Measurements from ENCODE around the gene MBOAT2.

MBOAT2 gene

DNA sequence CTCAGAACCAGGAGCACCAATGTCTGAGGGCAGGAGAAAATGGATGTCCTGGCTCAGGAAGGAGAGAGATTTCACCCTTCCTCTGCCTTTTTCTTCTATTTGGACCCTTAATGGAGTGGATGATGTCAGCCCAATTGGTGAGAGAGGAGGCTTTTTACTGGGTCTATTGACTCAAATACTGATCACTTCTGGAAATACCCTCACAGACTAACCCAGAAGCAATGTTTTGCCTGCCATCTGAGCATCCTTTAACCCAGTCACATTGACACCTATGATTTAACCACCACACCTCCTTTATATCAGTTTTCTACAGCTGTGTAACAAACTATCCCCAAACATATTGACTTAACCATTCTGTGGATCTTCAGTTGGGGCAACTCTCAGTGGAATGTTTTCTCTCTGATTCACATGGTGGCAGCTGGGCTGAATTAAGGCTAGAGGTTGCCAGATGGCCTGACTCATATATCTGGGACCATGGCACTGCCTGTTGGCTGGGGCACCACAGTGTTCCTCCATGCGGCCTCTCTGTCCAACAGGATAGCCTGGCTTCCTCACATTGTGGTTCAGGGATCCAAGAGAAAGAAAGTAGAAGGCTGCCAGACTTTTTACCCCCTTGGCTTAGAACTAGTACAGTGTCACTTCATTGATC, 18.2 kb upstream of the MBOAT2 start:
- Histone ChIP-seq H3K27me3 (ENCODE audit: low read length) (no peaks in the 10 kb centered on the region), H3K9ac (ENCODE audit: low read length) (no peak overlapping the region)

GRCh38 chr2:9020267-9020666, 16.8 kb upstream of the MBOAT2 start:
- no peak overlapping the region for H2AFZ ChIP-seq (ENCODE audit: low read depth, low read length, severe bottlenecking)
- no peak overlapping the region for H3K9ac ChIP-seq (ENCODE audit: low read length)
- H3K36me3 ChIP-seq (ENCODE audit: low read length), result no peaks in the 10 kb centered on the region
- H3K27me3 ChIP-seq (ENCODE audit: low read length), result no peaks in the 10 kb centered on the region
- no peaks in the 10 kb centered on the region for H3F3A ChIP-seq (ENCODE audit: insufficient read depth)
- no peaks in the 10 kb centered on the region for H3K9me2 ChIP-seq (replicated peaks; ENCODE audit: insufficient read depth, low read length)
- no peak overlapping the region for H3K4me3 ChIP-seq (ENCODE audit: insufficient read depth, low read length, poor library complexity, severe bottlenecking)
- no peak overlapping the region for H3K4me2 ChIP-seq (ENCODE audit: low read depth, low read length, poor library complexity, severe bottlenecking)
- H3K79me2 ChIP-seq (ENCODE audit: insufficient read depth, low read length), result no peaks in the 10 kb centered on the region
- H3K9me3 ChIP-seq (ENCODE audit: insufficient read depth, low read length), result no peaks in the 10 kb centered on the region
- TF ChIP-seq EZH2phosphoT487 (conservative IDR thresholded peaks at IDR 0.05; ENCODE audit: low read length) (no peak), CTCF (IDR thresholded peaks at IDR 0.05; ENCODE audit: insufficient read depth, low read length, poor library complexity, severe bottlenecking) (no peak)
- H3K27ac ChIP-seq (ENCODE audit: low read depth, low read length), result no peak overlapping the region
- H4K20me1 ChIP-seq (ENCODE audit: low read depth, low read length), result no peaks in the 10 kb centered on the region

More for the DNA sequence above, 18.2 kb upstream of the MBOAT2 start:
- no peak for TF ChIP-seq CTCF (IDR thresholded peaks at IDR 0.05; ENCODE audit: insufficient read depth, low read length, poor library complexity, severe bottlenecking)
- TF ChIP-seq EZH2phosphoT487 (conservative IDR thresholded peaks at IDR 0.05; ENCODE audit: low read length), result no peak
- Histone ChIP-seq H3K79me2 (ENCODE audit: insufficient read depth, low read length) (no peaks in the 10 kb centered on the region), H3F3A (ENCODE audit: insufficient read depth) (no peaks in the 10 kb centered on the region), H3K9me2 (replicated peaks; ENCODE audit: insufficient read depth, low read length) (no peaks in the 10 kb centered on the region), H2AFZ (ENCODE audit: low read depth, low read length, severe bottlenecking) (no peak overlapping the region), H3K4me2 (ENCODE audit: low read depth, low read length, poor library complexity, severe bottlenecking) (no peak overlapping the region), H3K36me3 (ENCODE audit: low read length) (no peaks in the 10 kb centered on the region), H4K20me1 (ENCODE audit: low read depth, low read length) (no peaks in the 10 kb centered on the region), H3K4me3 (ENCODE audit: insufficient read depth, low read length, poor library complexity, severe bottlenecking) (no peak overlapping the region), H3K27ac (ENCODE audit: low read depth, low read length) (no peak overlapping the region), H3K9me3 (ENCODE audit: insufficient read depth, low read length) (no peaks in the 10 kb centered on the region)

DNA sequence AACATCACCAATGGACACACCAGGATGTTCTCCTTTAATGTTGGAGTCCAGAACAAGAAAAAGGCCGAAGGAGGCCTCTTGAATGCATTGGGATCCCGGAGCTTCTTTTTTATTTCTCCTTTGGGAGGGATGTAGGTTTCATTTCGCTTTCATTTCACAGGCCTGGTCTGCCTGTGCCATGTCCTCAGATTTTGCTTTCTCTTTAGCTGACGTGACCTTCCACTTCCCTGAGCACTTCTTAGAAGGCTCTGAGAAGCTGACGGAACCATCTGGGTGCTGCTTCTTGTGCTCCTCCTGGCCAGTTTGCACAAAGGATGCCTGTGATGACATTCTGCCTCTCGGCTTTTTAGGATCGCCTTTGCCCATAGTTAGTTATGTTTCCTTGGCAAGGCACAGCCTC, 15.1 kb upstream of the MBOAT2 start:
- Histone ChIP-seq H3K79me2 (ENCODE audit: insufficient read depth, low read length) (no peaks in the 10 kb centered on the region), H3K27ac (ENCODE audit: low read depth, low read length) (no peak overlapping the region), H3F3A (ENCODE audit: insufficient read depth) (no peaks in the 10 kb centered on the region), H2AFZ (ENCODE audit: low read depth, low read length, severe bottlenecking) (no peak overlapping the region), H3K4me2 (ENCODE audit: low read depth, low read length, poor library complexity, severe bottlenecking) (no peak overlapping the region), H3K4me3 (ENCODE audit: insufficient read depth, low read length, poor library complexity, severe bottlenecking) (no peak overlapping the region), H3K9me3 (ENCODE audit: insufficient read depth, low read length) (no peaks in the 10 kb centered on the region), H3K9ac (ENCODE audit: low read length) (no peak overlapping the region), H3K36me3 (ENCODE audit: low read length) (no peaks in the 10 kb centered on the region), H3K9me2 (replicated peaks; ENCODE audit: insufficient read depth, low read length) (no peaks in the 10 kb centered on the region), H3K27me3 (ENCODE audit: low read length) (no peaks in the 10 kb centered on the region), H4K20me1 (ENCODE audit: low read depth, low read length) (no peaks in the 10 kb centered on the region)
- TF ChIP-seq CTCF (IDR thresholded peaks at IDR 0.05; ENCODE audit: insufficient read depth, low read length, poor library complexity, severe bottlenecking) (no peak), EZH2phosphoT487 (conservative IDR thresholded peaks at IDR 0.05; ENCODE audit: low read length) (no peak)

Data from SU-DHL-6 (cell line).